HS-27A (cell line): ENCODE data around the gene WLS.
"Not testable (repeated sequence)": the region's sequence is repeated elsewhere in the genome, so short reads cannot be mapped to it uniquely, and the experiment has no call there.

Source experiments
- DNase-seq: peaks from one replicate; pipeline ENCODE4 v3.0.0-alpha.2; 2012; ENCODE audit warnings: low read depth, missing footprints

WLS gene

GRCh38 chr1:68232289-68233148 is at the start of gene WLS:
Gene WLS (minus strand): TSS chr1:68232523. CDS start chr1:68232299, 224 bp downstream.
- peak; percentile 68 for DNase-seq

GRCh38 chr1:68280286-68280685 is 48.0 kb upstream of the WLS start:
- no peak for DNase-seq

- DNase-seq = no peak
Measured at GRCh38 chr1:68279846-68280245, 47.5 kb upstream of the WLS start.

DNA sequence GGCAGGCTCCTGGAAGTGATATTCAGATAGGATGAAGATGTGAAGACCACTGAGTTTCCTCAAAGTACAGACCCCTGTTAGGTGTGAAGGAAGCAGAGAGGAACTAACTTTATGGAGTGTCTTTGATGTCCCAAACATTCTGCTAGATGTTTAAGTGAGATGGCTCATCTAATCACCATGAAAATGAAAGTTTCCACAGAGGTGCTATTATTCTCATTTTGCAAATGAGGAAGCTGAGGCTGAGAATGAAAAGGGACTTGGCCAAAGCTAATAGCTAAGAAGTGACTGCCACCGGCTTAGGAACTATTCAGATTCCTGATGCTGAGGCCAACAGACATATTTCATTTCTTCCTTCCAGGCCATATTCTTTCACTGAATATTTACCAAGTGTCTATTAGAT is 45.9 kb upstream of the WLS start:
- no peak for DNase-seq

GRCh38 chr1:68276448-68276847 is 44.1 kb upstream of the WLS start:
- no peak for DNase-seq

- no peak for DNase-seq
Measured at GRCh38 chr1:68273530-68273929, 41.2 kb upstream of the WLS start.

DNA sequence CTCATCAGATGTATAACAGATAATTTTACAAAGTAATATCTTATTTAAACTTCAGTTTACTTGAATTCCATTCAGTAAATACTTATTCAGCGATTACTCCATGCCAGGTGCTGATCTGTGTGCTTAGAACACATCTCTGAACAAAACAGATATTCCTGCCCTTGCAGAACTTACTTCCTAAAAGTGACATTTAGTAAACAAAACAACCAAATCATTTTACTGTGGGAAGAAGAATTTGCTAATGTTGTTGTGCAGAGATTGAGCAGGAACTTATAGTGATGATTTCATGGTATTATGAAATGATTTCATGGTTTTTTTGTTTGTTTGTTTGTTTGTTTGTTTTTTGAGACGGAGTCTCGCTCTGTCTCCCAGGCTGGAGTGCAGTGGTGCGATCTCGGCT is 39.3 kb upstream of the WLS start:
- DNase-seq = no peak

GRCh38 chr1:68270951-68271350 is 38.6 kb upstream of the WLS start:
- no peak for DNase-seq

DNA sequence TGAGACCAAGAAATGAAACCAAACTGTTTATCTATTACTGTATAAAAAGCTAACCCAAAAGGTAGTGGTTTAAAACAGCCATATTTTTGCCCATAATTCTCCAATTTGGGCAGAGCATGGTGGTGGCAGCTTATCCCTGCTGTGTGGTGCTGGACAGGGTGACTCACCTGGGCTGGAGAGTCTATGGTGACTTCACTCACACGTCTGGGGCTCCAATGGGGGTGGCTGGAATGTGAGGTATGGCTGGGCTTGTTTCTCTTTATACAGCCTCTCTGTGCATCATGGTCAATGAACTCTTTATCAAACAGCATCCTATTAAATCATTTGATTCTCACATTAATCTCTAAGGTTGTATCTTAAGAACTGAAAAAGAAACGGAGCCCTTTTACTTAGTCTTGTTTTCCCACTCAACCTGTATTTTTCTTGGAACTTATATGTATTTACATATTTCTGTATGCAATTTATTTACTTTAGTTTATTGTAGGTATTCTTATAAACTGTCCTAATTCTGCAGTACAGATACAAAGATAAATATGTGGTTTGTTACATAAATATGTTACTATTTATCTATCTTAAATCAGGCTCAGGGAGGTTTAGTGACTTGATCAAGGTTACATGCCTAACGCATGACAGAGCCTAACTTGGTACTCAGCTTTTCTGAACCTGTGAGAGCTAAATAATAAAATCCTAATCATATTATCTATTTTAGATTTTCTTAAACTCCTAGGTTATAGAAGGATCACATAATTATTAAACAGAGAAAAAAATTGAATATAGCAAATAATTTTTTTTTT is 37.5 kb upstream of the WLS start:
- peak; percentile 51 for DNase-seq

DNA sequence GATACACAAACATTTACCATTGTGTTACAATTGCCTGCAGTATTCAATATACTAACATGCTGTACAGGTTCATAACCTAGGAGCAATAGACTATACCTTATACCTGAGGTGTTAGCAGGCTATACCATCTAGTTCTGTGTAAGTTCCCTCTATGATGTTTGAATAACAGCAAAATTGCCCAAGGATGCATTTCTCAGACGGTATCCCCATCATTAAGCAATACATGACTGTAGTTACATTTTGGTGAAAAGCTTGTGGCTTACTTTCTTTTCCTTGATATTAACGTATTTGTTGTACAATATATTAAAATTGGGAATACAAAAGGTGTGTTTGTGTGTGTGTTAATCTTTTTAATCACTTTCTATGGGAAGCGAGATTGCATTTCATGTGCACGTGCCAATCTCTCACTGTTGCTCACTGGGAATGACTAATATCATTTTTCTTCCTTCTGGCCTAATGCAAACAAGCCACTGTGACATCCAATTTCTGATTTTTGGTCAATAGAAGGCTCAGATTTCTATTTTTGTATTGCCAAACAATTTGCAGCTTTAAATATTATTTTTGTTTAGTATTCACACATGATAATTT is 36.7 kb upstream of the WLS start:
- DNase-seq = no peak

GRCh38 chr1:68256824-68257223 is 24.5 kb upstream of the WLS start:
- not testable (repeated sequence) for DNase-seq

DNA sequence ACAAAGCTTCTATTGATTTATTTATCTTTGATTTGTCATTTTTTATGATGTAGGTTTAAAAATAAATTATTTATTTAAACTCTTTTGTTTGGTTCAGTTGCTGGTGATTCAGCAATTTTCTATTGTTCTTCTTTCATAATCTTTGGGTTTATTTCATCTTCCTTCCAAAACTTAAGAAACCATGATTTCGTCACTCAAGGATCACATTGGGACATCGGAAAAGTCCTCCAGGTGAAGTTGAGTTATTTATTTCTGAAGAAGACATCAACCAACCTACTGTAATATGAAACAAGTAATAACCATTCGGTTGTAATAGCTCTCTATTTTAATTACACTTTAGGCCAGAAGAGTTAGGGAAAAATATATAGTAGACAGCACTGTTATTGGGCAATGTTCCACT is 23.0 kb upstream of the WLS start:
- no peak for DNase-seq

GRCh38 chr1:68254667-68255226 is 22.4 kb upstream of the WLS start:
- DNase-seq = no peak

DNA sequence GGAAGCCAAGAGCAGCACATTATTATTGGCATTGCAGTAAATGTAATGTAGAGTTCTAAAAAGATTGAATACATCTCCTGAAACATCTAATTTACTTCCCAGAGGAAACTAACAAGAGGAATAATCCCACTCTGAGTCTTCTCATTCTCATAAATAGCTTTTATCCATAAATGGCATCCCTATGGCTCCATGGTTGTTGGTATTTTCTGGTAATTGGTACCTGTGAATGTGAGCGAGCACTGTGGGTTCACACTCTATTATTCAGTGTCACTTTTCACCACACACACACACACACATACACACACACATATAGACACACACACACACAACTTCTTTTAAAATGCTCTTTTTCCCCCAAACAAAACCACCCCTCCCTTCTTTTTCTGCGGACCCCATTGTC is 4.7 kb upstream of the WLS start:
- DNase-seq = no peak

DNA sequence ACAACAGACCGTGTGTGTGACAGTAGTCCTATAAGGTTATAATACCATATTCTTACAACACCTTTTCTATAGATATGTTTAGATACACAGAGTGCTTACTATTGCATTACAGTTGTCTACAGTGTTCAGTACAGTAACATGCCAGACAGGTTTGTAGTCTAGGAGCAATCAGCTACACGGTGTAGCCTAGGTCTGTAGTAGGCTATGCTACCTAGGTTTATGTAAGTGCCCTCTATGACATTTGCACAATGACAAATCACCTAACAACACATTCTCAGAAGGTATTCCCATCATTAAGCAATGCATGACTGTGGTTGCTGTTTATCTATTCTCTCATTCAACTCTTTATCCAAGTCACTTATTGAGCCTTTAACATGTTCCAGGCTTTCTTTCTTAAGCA is 1.8 kb upstream of the WLS start:
- DNase-seq = no peak

DNA sequence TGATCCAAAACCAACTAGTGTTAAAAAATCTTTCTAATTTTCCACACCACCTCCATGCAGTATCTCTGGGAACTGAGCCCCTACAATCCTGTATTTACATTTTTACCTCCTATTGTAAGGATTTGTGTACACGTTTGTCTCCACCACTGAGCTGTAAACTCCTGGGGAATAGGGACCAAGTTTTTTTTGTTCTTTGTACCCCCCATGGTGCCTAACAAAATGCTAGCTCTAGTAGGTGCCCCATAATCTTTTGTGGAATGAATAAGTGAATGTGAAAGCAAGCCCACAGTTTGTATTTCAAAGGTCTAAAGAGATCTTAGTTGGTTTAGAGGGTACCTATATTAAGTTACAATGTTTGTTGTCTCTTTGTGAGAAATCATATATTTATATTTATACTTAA is 879 bp upstream of the WLS start:
- no peak for DNase-seq

- peak; percentile 50 for DNase-seq
Measured at GRCh38 chr1:68231627-68232288, 565 bp downstream of the WLS start.

GRCh38 chr1:68230901-68231626 is 1.3 kb downstream of the WLS start:
- DNase-seq = no peak

DNA sequence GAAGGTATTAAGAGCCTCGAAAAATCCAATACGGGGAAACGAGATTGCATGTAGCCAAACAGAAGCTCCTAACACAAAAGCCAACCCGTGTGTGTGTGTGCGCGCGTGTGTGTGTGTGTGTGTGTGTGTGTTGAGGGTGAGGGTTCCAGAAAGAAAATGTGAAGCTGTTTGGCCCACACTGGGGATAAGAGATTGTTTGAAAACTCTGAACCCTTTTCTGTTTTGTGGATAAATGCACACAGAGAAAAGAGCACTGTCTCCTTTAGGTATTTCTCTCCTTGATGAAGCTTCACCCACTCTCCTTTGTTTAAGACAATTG is 1.9 kb downstream of the WLS start:
- DNase-seq = no peak

GRCh38 chr1:68229650-68230483 is 2.5 kb downstream of the WLS start:
- DNase-seq = no peak

GRCh38 chr1:68228851-68229250 is 3.5 kb downstream of the WLS start:
- no peak for DNase-seq
